Measurements from ENCODE around the gene AK8.

AK8 gene

DNA sequence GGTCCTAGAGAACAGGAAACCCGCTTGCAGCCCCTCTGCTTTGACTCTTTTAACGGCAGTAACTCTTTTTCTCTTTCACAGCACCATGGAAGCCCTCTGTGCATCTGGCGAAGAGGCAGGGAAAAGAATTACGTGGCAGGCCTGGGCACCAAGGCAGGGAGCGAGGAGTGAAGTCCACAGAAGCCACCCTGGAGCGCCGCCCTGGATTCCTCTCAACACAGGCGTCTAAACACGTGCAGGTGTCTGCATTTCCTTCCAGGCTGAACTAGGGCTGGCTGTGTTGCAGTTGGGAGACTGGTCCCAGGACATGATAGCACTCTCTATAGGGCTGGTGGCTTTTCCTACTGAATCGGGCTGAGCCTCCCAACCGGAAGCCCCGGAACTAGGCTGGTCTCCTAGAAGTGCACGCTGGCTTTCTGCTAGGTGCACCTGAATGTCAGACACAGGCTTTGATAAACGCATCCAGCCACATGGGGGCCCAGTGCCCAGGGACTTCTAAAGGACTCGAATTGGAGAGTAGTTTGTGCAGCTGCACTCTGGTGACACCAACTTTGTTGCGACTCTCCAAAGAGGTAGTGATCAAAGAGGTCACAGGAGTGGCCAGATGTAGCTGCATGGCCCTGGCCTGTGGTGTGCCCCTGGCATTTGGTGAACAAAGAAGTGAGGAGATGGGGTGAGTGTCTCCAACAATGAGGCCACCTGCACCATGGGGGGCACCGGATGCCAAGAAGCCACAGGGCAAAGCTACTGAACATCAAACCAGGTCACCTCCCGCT lies 54.5 kb downstream of the AK8 start:
- Histone ChIP-seq H3K27ac (no peak overlapping the region), H3K36me3 (no peaks in the 10 kb centered on the region), H3K9me3 (ENCODE audit: severe bottlenecking) (no peaks in the 10 kb centered on the region), H3K27me3 (ENCODE audit: insufficient read depth, low read depth, severe bottlenecking) (no peaks in the 10 kb centered on the region), H3K4me3 (ENCODE audit: low read depth, low read length) (no peak overlapping the region)
- DNase-seq: no peak
- TF ChIP-seq, protein P1, sequence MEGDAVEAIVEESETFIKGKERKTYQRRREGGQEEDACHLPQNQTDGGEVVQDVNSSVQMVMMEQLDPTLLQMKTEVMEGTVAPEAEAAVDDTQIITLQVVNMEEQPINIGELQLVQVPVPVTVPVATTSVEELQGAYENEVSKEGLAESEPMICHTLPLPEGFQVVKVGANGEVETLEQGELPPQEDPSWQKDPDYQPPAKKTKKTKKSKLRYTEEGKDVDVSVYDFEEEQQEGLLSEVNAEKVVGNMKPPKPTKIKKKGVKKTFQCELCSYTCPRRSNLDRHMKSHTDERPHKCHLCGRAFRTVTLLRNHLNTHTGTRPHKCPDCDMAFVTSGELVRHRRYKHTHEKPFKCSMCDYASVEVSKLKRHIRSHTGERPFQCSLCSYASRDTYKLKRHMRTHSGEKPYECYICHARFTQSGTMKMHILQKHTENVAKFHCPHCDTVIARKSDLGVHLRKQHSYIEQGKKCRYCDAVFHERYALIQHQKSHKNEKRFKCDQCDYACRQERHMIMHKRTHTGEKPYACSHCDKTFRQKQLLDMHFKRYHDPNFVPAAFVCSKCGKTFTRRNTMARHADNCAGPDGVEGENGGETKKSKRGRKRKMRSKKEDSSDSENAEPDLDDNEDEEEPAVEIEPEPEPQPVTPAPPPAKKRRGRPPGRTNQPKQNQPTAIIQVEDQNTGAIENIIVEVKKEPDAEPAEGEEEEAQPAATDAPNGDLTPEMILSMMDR (IDR thresholded peaks at IDR 0.05; ENCODE audit: low read depth, low read length): no peak

DNA sequence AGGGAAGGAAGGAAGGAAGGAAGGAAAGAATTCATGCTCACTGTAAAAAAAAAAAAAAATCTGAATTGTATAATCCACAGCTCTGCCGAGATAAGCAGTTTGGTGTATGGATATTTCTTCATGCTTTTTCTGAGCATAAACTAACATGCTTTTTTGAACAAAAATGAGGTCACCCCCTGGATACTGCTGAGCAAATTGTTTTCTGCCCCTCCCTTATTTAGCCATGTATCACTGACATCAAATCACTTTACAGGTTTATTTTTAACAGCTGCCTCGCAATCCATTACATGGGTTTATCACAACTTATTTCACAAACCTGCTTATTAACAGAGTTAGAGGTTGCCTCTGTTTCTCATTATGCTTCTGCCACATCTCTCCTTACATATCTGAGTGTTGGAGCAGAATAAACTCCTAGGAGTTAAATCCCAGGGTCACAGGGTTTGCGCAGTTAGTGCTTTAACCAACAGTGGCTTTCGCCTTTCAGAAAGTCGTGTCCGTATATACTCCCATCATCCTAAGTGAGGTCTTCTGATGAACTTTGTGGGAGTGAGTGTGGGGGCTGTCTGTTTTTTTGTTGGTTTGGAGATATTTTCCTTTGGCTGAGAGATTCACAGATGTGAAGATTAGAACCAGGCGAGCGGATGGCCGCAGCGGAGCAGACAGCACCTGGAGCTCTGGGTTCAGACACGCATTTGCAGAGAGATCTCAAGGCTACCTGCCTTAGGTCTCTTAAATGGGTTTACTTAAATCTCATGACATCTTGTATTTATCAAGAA lies 57.7 kb downstream of the AK8 start:
- Histone ChIP-seq H3K27ac (no peak overlapping the region), H3K9me3 (ENCODE audit: severe bottlenecking) (no peaks in the 10 kb centered on the region), H3K4me3 (ENCODE audit: low read depth, low read length) (no peak overlapping the region), H3K36me3 (no peaks in the 10 kb centered on the region), H3K27me3 (ENCODE audit: insufficient read depth, low read depth, severe bottlenecking) (no peaks in the 10 kb centered on the region)
- no peak for DNase-seq
- TF ChIP-seq, protein P1 (IDR thresholded peaks at IDR 0.05; ENCODE audit: low read depth, low read length): no peak

DNA sequence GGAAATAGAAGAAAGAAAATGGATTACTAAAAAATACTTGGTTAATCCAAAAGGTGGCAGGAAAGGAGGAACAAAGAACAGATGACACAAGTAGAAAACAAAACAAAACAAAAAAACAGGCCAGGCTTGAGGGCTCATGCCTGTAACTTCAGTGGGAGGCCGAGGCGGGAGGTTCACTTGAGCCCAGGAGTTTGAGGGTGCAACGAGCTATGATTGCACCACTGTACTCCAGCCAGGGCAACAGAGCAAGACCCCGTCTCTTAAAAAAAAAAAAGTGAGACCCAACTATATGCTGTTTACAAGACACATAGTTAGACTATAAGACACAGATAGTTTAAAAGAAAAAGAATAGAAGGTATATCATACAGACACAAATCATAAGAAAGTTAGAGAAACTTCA lies 59.5 kb downstream of the AK8 start:
- H3K9me3 ChIP-seq (ENCODE audit: severe bottlenecking): no peaks in the 10 kb centered on the region
- TF ChIP-seq, protein P1 (IDR thresholded peaks at IDR 0.05; ENCODE audit: low read depth, low read length): no peak
- H3K27ac ChIP-seq: no peak overlapping the region
- no peak for DNase-seq
- no peak overlapping the region for H3K4me3 ChIP-seq (ENCODE audit: low read depth, low read length)
- H3K27me3 ChIP-seq (ENCODE audit: insufficient read depth, low read depth, severe bottlenecking): no peaks in the 10 kb centered on the region
- no peaks in the 10 kb centered on the region for H3K36me3 ChIP-seq

DNA sequence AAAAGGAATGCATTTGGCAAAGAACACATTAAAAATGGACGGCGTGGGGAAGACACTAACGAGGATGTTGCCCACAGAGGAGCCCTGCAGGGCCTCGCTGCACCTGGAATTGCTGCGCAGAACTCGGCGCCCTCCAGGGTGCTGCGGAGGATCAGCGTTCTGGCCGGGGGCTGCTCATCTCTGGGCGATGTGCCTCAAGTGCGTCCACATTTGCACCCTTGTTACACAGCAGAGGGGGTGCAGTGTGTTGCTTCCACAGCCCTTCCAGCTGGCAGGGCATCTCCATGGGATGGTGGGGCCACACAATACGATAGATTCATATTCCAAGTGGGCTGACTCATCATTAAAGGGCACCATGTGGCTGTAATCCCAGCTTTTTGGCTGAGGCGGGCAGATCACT lies 63.1 kb downstream of the AK8 start:
- Histone ChIP-seq H3K36me3 (no peaks in the 10 kb centered on the region), H3K4me3 (ENCODE audit: low read depth, low read length) (no peak overlapping the region), H3K27me3 (ENCODE audit: insufficient read depth, low read depth, severe bottlenecking) (no peaks in the 10 kb centered on the region), H3K9me3 (ENCODE audit: severe bottlenecking) (no peaks in the 10 kb centered on the region), H3K27ac (no peak overlapping the region)
- DNase-seq: no peak
- TF ChIP-seq, protein P1 (IDR thresholded peaks at IDR 0.05; ENCODE audit: low read depth, low read length): no peak

DNA sequence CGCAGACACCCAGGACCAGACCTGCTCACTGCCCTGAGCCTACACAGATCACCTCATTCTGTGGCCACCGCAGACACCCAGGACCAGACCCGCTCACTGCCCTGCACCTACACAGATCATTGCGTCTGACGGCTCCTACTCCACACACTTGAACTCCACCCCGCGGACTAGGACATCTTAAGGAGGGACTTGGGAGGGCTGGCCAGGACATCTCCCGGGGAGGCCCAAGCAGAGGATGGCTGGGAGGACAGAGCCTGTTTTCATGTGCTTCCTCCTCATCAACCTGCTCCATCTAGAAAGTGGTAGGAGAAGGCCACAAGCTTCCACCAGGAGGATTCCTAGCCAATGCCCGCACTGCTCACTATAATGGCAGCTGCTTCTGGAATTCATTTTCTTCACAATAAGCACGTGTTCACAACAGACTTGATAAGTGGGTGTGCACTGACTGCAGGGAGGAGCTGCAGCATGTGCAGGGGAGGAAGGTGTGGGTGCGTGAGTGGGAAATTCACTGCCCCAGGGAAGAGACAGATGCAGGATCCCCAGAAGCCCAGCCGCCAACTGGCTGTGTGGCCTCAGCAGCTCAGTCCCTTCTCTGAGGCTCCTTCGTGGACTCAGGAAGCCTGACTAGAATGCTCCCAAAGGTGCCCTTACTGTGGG lies 64.8 kb downstream of the AK8 start:
- Histone ChIP-seq H3K36me3 (no peaks in the 10 kb centered on the region), H3K4me3 (ENCODE audit: low read depth, low read length) (no peak overlapping the region), H3K27ac (no peak overlapping the region), H3K27me3 (ENCODE audit: insufficient read depth, low read depth, severe bottlenecking) (no peaks in the 10 kb centered on the region), H3K9me3 (ENCODE audit: severe bottlenecking) (no peaks in the 10 kb centered on the region)
- TF ChIP-seq, protein P1 (IDR thresholded peaks at IDR 0.05; ENCODE audit: low read depth, low read length): no peak
- no peak for DNase-seq
